NCI-H1105 treated with DMSO at 0.1 percent for 48 hours (cell line): Measurements from ENCODE around the gene NLRP4.

Experiments used
- DNase-seq: peaks from one replicate; lab custom pipeline; 2025; lab: John Stamatoyannopoulos, UW

NLRP4 gene

DNA sequence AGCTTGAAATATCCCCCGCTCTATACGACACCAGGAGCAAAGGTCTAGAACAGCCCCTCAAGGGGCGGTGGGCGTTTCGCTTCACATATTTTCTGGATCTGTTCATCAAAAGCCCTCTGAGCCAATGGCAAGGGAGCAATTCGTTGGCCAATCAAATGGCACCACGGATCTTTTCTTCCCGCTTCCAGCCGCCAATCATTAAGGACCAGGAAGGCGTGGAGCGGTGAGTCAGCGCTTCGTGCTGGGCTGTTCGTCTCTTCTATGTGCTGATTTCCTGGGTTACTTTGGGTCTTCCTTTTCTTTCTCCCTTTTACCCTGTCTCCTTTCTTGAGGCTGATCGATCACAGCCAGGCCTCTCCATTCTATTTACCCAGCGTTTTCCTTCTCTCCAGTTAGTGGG is at the start of gene NLRP4:
TSS of gene NLRP4 (plus strand) at position 201 of the 400 bp plus-strand sequence. CDS start 15,541 bp downstream, outside the sequence.
- DNase-seq, result no peak

- no peak for DNase-seq
These were observed 41.3 kb upstream of the NLRP4 start for GRCh38 chr19:55795021-55795420.

GRCh38 chr19:55801416-55801815 is 34.9 kb upstream of the NLRP4 start:
- no peak for DNase-seq

DNA sequence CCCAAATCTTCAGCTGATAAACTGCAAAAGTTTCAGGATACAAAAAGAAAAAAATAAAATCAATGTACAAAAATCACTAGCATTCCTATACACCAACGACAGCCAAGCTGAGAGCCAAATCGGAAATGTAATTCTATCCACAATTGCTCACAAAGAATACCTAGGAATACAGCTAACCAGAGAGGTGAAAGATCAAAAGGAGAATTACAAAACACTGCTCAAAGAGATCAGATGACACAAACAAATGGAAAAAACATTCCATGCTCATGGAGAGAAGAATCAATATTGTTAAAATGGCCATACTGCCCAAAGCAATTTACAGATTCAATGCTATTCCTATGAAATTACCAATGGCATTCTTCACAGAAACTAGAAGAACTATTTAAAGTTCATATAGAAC is 34.1 kb upstream of the NLRP4 start:
- DNase-seq, result no peak

DNA sequence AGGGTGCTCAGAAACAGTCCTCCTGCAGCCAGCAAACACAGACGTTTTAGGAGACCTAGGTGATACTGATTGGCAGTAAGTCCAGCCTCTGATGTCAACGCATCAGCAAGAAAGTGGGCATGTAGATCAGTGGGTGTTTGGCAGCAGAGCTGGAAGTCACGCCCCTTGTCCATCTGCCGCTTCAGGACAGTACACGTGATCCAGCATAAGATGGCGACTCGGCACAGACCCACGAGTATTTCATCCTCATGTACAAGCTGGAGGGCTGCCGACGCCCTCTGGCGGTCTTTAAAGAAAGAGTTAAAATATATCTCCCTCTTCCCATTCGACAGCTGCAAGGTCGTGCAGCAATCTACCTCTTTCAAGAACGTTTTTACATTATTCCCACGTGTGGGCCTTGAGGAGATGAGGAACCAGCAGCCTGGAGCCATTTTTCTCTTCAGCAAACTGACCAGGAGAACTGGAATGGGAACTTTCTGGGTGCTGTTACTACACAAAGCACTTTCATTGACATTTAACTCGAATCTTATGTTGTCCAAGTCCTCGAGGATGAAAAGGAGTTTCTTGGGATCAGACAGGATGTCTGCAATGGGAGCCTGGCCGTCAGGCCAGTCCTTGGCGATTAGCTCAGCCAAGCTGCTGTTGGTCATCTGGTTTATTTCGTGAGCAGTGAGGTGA is 26.8 kb upstream of the NLRP4 start:
- peak; percentile 98 for DNase-seq

DNA sequence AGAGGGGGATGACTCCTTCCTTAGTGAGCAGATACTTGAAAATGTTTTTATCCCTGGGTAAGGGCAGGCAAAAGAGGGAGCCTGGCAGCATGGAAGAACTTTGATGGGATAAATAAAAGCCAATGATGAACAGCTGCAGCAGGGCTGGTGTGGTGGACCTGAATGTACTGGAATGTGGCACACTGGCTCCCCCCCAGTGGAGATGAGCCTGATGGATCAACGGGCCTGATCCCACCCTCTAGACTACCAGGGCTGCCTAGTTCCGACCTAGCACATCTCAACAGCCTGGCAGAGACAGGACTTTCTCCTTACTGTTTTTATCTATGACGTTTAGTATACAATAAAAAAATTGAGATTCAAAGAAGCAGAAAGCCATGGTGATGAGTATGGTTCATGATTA is 25.0 kb upstream of the NLRP4 start:
- no peak for DNase-seq

DNA sequence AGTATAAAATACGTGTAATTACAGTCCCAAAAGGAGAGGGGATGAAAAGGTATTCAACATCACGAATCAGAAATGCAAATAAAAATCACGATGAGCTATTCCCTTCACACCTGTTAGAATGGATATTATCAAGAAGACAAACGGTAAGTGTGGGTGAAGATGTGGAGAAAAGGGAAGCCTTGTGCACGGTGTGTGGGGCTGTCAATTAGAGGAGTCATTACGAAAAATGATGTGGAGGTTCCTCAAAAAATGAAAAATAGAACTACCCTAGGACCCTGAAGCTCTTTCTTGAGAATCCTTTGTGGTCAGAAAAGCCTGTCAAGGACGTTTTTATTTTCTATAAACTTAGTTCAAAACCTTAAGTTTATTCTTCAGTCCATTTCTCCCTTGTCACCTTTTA is 23.9 kb upstream of the NLRP4 start:
- no peak for DNase-seq

DNA sequence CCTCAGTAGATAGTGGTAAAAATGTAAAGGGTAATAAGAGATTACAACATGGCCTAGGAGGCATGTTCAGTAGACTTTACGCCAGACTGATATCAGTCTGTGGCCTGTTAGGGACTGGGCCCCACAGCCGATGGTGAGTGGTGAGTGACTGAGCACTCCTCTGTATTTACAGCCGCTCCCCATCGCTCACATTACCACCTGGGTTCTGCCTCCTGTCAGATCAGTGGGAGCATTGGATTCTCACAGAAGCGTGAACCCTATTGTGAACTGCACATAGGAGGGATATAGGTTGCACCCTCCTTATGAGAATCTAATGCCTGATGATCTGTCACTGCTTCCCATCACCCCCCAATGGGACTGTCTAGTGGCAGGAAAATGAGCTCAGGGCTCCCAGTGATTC is 22.4 kb upstream of the NLRP4 start:
- DNase-seq, result no peak

DNA sequence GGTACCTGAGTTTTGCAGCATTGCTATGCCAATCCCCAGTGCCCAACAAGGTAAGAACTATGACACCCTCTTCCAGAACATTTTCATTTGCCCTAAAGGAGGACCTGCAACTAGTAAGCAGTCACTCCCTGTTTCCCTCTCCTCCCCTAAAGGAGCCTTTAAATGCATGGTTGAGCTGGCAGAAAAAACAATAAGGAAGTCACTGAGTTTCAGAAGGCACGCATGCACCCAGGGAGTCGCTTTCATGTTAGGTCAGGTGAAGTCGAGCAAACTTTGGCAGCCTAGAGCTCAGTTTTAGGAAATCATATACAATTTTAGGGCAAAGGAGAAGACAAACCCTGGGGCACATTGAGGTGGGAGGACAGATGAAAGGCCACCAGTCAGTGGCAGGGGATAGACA is 16.3 kb upstream of the NLRP4 start:
- no peak for DNase-seq

DNA sequence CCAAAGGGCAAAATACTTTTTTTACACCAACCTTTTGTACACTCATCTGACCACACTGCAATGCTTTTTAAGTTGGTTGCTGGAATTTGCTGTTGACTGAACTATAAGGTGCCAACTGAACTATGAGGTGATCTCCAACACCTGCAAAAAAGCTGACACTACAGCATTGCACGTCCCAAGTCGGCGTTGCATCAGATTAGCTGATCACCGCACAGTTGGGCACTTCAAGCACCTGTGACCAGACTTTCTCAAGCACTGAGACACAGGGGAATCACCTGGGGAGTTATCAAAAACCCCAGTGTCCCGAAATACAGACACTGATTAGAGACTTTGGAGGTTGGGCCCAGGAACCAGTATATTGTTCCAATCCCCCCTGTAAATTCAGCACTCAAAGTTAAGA is 5.7 kb upstream of the NLRP4 start:
- DNase-seq, result no peak

- DNase-seq, result no peak
These were observed 4.5 kb upstream of the NLRP4 start, which contains the start of gene NLRP11 for GRCh38 chr19:55831846-55832245. TSS of gene NLRP11 (minus strand) at chr19:55831999. CDS start at chr19:55818174, 13,825 bp downstream.

- no peak for DNase-seq
These were observed 3.7 kb upstream of the NLRP4 start for GRCh38 chr19:55832676-55833075.

DNA sequence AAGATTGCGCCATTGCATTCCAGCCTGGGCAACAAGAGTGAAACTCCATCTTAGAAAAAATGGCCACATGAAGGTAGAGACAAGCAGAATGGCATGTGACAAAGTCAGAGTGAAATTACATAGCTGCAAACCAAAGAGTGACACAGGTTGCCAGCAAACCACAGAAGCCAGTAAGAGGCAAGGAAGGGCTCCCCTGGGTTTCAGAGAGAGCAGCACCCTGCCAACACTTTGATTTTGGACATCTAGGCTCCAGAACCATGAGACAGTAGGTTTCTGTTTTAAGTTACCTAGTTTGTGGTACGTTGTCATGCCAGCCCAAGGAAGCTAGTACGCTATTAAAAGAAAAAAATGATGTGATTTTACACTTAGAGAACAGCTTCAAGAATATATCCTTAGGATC is 1.9 kb downstream of the NLRP4 start:
- DNase-seq, result no peak

- no peak for DNase-seq
These were observed 2.6 kb downstream of the NLRP4 start for GRCh38 chr19:55838906-55839305.

- DNase-seq, result no peak
These were observed 18.8 kb downstream of the NLRP4 start for GRCh38 chr19:55855160-55855559.

DNA sequence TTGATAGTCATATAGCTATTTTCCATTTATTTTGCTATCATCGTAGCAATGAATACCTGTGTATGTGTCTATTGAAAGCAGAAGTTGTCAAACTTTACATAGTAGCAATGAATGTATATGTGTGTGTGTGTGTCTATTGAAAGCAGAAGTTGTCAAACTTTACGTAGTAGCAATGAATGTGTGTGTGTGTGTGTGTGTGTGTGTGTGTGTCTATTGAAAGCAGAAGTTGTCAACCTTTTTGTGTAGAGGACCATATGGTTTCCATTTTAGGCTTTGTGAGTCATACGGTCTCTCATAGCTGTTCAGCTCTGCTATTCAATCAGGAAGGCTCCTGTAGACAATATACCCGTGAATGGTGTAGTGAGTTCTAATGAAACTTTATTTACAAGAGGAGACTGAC is 20.8 kb downstream of the NLRP4 start:
- DNase-seq, result no peak

GRCh38 chr19:55857974-55858373 is 21.6 kb downstream of the NLRP4 start:
- DNase-seq, result no peak

GRCh38 chr19:55858401-55858800 is 22.1 kb downstream of the NLRP4 start:
- DNase-seq, result no peak

- DNase-seq, result no peak
These were observed 22.6 kb downstream of the NLRP4 start for GRCh38 chr19:55858969-55859368.

- DNase-seq, result no peak
These were observed 30.2 kb downstream of the NLRP4 start for GRCh38 chr19:55866521-55866920.

DNA sequence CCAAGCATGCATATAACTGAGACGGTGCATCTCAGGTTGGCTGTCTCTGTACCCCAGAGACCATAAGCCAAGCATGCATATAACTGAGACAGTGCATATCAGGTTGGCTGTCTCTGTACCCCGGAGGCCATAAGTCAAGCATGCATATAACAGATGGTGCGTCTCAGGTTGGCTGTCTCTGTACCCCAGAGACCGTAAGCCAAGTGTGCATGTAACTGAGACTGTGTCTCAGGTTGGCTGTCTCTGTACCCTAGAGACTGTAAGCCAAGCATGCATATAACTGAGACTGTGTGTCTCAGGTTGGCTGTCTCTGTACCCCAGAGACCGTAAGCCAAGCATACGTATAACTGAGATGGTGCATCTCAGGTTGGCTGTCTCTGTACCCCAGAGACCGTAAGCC is 30.8 kb downstream of the NLRP4 start:
- no peak for DNase-seq

GRCh38 chr19:55870736-55871135 is 34.4 kb downstream of the NLRP4 start:
- DNase-seq, result no peak

- DNase-seq, result no peak
These were observed 40.9 kb downstream of the NLRP4 start for GRCh38 chr19:55877211-55877610.

- no peak for DNase-seq
These were observed 46.3 kb downstream of the NLRP4 start for GRCh38 chr19:55882626-55883025.
